Activated T-cell treated with anti-CD3 and anti-CD28 coated beads, Interleukin-2, amount 50 U/mL, for 4 hours (primary cell): ENCODE data around the gene C2orf42. TPM values are rescaled to one million over a fixed set of nuclear protein-coding genes. Genes with fewer than 3 reads are reported as not detected.
A peak's percentile ranks its signal among the peaks of the same experiment; 100 is the strongest.
"Not testable (repeated sequence)": the region's sequence is repeated elsewhere in the genome, so short reads cannot be mapped to it uniquely, and the experiment has no call there.

ENCODE experiments used
- ATAC-seq, 2 donors: fragments of 200-7000 bp; cut with Tn5 transposase; one replicate each; pipeline ENCODE4 v1.10.0; 2021
- DNase-seq: peaks from one replicate; pipeline ENCODE4 v3.0.0-alpha.2; 2020
- H3K27me3 Mint-ChIP-seq: one replicate; pipeline ENCODE4 v1.8.0; 2021; ENCODE audit warnings: low read depth, mixed read lengths
- H3K36me3 Mint-ChIP-seq: one replicate; pipeline ENCODE4 v1.8.0; 2022; ENCODE audit warnings: mixed read lengths; ENCODE audit not compliant: insufficient read depth
- H3K4me1 Mint-ChIP-seq: one replicate; pipeline ENCODE4 v1.8.0; 2021; ENCODE audit warnings: low read depth, mixed read lengths
- H3K4me3 Mint-ChIP-seq: one replicate; pipeline ENCODE4 v1.8.0; 2021; ENCODE audit warnings: mild to moderate bottlenecking, moderate library complexity, mixed read lengths
- H3K9me3 Mint-ChIP-seq: one replicate; pipeline ENCODE4 v1.8.0; 2021; ENCODE audit warnings: mixed read lengths
- total RNA-seq, 3 donors: library from RNA; stranded (reverse); gene quantifications; one replicate each; pipeline ENCODE4 v1.2.1, GENCODE V29; 2021

The C2orf42 gene
- total RNA-seq, 3 donors from 2014 or later, result 16.7 to 20.1 (median 18.5) TPM

- H3K4me1 Mint-ChIP-seq, result peaks cover 43% of the 10 kb centered on the region
- no peaks in the 10 kb centered on the region for H3K9me3 Mint-ChIP-seq
- H3K27me3 Mint-ChIP-seq, result no peaks in the 10 kb centered on the region
- no peak overlapping the region for H3K4me3 Mint-ChIP-seq
- no peak for DNase-seq
- H3K36me3 Mint-ChIP-seq, result peaks cover 7% of the 10 kb centered on the region
- ATAC-seq, result no peak
Observed at GRCh38 chr2:70145144-70145490, 45.7 kb downstream of the C2orf42 start.

- Mint-ChIP-seq H3K4me3 (peak overlapping the region; percentile 42), H3K36me3 (peaks cover 4% of the 10 kb centered on the region), H3K4me1 (peaks cover 49% of the 10 kb centered on the region), H3K27me3 (no peaks in the 10 kb centered on the region), H3K9me3 (no peaks in the 10 kb centered on the region)
- ATAC-seq (no peak), DNase-seq (no peak)
Observed at GRCh38 chr2:70144443-70145143, 46.2 kb downstream of the C2orf42 start.

GRCh38 chr2:70143314-70144150, 47.3 kb downstream of the C2orf42 start:
- Mint-ChIP-seq H3K27me3 (no peaks in the 10 kb centered on the region), H3K36me3 (no peaks in the 10 kb centered on the region)
- ATAC-seq, result peak in 1 of 2 donors; percentile 7

GRCh38 chr2:70142590-70143313, 48.1 kb downstream of the C2orf42 start:
- no peaks in the 10 kb centered on the region for H3K9me3 Mint-ChIP-seq
- no peaks in the 10 kb centered on the region for H3K27me3 Mint-ChIP-seq
- no peaks in the 10 kb centered on the region for H3K36me3 Mint-ChIP-seq
- peaks cover 62% of the 10 kb centered on the region for H3K4me1 Mint-ChIP-seq
- DNase-seq, result peak; percentile 100
- ATAC-seq, result peak; percentile 78 to 83
- peak overlapping the region; percentile 85 for H3K4me3 Mint-ChIP-seq

More at GRCh38 chr2:70143314-70144150, 47.3 kb downstream of the C2orf42 start:
- Mint-ChIP-seq H3K9me3 (no peaks in the 10 kb centered on the region), H3K4me3 (peak overlapping the region; percentile 85), H3K4me1 (peaks cover 54% of the 10 kb centered on the region)
- peak; percentile 45 for DNase-seq

GRCh38 chr2:70141902-70142589, 48.8 kb downstream of the C2orf42 start:
- Mint-ChIP-seq H3K36me3 (no peaks in the 10 kb centered on the region), H3K4me3 (peak overlapping the region; percentile 87), H3K27me3 (no peaks in the 10 kb centered on the region), H3K4me1 (peaks cover 67% of the 10 kb centered on the region), H3K9me3 (no peaks in the 10 kb centered on the region)
- ATAC-seq (peak; percentile 42 to 45), DNase-seq (no peak)

GRCh38 chr2:70141212-70141901, 49.5 kb downstream of the C2orf42 start:
- Mint-ChIP-seq H3K4me1 (peaks cover 70% of the 10 kb centered on the region), H3K36me3 (no peaks in the 10 kb centered on the region), H3K9me3 (no peaks in the 10 kb centered on the region), H3K4me3 (peak overlapping the region; percentile 87), H3K27me3 (no peaks in the 10 kb centered on the region)
- ATAC-seq (peak; percentile 21 to 30), DNase-seq (peak; percentile 45)

GRCh38 chr2:70140791-70141211, 50.0 kb downstream of the C2orf42 start:
- Mint-ChIP-seq H3K27me3 (no peaks in the 10 kb centered on the region), H3K36me3 (no peaks in the 10 kb centered on the region), H3K4me1 (peaks cover 68% of the 10 kb centered on the region), H3K9me3 (no peaks in the 10 kb centered on the region), H3K4me3 (peak overlapping the region; percentile 87)
- DNase-seq (no peak), ATAC-seq (no peak)

GRCh38 chr2:70134323-70134983, 56.4 kb downstream of the C2orf42 start:
- H3K4me1 Mint-ChIP-seq, result peaks cover 82% of the 10 kb centered on the region
- not testable (repeated sequence) for H3K27me3 Mint-ChIP-seq, H3K4me3 Mint-ChIP-seq, H3K36me3 Mint-ChIP-seq, DNase-seq, H3K9me3 Mint-ChIP-seq, ATAC-seq

- DNase-seq, result no peak
- Mint-ChIP-seq H3K4me1 (peaks cover 79% of the 10 kb centered on the region), H3K4me3 (peak overlapping the region; percentile 84)
Observed at GRCh38 chr2:70133491-70134322, 57.1 kb downstream of the C2orf42 start.

GRCh38 chr2:70133127-70133452, 57.7 kb downstream of the C2orf42 start:
- no peak for ATAC-seq
- Mint-ChIP-seq H3K36me3 (no peaks in the 10 kb centered on the region), H3K9me3 (no peaks in the 10 kb centered on the region), H3K4me1 (peaks cover 77% of the 10 kb centered on the region), H3K4me3 (peak overlapping the region; percentile 84), H3K27me3 (no peaks in the 10 kb centered on the region)
- no peak for DNase-seq

More at GRCh38 chr2:70133491-70134322, 57.1 kb downstream of the C2orf42 start:
- Mint-ChIP-seq H3K27me3 (no peaks in the 10 kb centered on the region), H3K36me3 (no peaks in the 10 kb centered on the region), H3K9me3 (no peaks in the 10 kb centered on the region)
- ATAC-seq, result peak; percentile 29 to 32

GRCh38 chr2:70132244-70133126, 58.3 kb downstream of the C2orf42 start:
- H3K9me3 Mint-ChIP-seq, result no peaks in the 10 kb centered on the region
- H3K4me1 Mint-ChIP-seq, result peaks cover 77% of the 10 kb centered on the region
- no peaks in the 10 kb centered on the region for H3K27me3 Mint-ChIP-seq
- DNase-seq, result no peak
- peak overlapping the region; percentile 84 for H3K4me3 Mint-ChIP-seq
- H3K36me3 Mint-ChIP-seq, result no peaks in the 10 kb centered on the region
- ATAC-seq, result peak; percentile 57 to 60
